Effector CD8-positive, alpha-beta T cell (primary cell): ENCODE data around the gene CCDC112.
A peak's percentile ranks its signal among the peaks of the same experiment; 100 is the strongest.
"Not testable (repeated sequence)": the region's sequence is repeated elsewhere in the genome, so short reads cannot be mapped to it uniquely, and the experiment has no call there.

Experiments
- DNase-seq: peaks from one replicate; lab custom pipeline; 2025; lab: John Stamatoyannopoulos, UW

CCDC112 gene

DNA sequence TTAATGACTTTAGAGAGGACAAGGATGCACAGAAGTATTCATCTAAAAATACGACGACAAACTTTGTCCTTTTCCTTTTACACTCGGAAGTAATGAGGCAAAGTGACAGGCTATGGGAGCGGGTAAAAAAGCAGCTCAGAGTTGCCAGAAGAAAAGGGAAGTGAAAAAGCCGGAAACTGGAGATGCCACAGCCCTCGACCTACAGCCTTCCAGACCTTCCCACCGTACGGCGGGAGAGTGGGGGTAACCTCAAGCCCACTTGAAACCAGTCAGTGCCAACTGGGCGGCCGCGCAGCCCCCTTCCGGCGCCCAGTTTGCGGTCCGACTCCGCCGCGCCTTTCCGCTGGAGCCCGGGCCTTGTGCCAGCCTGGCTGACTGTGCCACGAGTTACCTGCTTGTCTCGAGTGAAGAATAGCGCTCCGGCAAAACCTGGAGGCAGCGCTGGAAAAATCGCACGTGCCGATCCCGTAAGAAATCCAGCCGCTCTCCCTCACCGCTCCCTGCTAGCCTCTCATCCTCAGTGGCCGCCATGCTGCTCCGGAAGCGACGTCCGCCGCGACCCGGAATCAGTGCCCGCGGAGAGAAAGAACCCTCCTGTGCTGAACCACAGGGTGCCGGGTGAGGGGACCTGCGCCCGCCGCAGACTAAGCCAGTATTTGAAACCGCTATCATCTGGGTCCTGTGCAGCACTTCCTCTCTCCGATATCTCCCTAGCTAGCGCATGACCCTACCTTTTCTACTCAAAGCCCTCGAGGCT is 34.0 kb downstream of the CCDC112 start, which contains the start of gene PGGT1B:
Gene PGGT1B, minus strand, starts transcription at position 557 of the 757 bp plus-strand sequence. Its CDS starts 26 bp downstream, at position 531.
- DNase-seq = peak; percentile 40

DNA sequence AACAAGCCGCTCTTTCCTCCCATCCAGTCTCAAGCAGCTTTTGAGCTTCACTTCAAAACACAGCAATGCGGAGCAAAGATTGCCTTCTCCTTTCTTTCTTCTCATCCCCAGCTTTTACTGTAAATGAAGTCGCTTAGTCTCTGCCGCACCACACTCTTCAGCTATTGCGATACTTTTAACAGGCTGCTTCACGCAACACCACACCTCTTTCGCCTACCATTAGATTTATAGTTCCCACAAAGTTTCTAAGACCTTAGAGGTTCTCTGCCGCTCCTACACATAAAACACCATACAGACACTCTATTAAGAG is 34.5 kb downstream of the CCDC112 start:
- no peak for DNase-seq

DNA sequence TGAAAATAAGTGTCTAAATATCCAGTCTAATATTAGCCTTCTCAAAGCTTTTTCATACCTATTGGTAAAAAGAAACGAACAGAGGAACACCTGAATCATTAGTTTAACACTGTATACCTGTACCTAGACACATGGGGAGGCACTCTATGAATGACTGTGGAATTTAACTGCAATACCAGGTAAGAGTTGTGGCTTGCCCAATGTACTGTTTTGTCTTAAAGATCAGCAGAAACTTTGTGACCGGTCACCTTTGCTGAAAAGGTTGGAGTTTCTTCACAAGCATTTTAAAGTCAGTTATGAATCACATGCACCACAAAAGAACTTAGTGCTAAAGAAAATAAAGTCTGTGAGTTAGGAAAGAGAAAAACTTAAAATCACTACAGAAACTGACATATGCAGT is 36.2 kb downstream of the CCDC112 start:
- no peak for DNase-seq

DNA sequence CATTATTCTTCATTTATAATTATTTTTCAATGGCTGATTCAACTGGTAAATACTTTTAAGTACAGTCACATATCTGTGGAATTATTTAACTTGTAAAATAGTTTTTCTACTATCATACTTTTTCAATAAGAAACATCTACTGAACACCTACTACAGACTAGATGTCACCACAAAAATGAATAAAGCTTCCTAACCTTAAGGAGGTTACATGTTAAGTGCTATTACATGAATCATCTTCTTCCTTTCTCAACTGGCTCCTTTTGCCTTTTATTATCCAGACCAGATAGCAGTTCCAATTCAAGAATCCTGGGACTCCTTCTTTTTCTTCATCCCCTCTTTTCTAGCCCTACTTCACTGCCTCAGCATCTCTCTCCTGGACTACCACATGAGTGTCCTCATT is 38.5 kb downstream of the CCDC112 start:
- DNase-seq = no peak

DNA sequence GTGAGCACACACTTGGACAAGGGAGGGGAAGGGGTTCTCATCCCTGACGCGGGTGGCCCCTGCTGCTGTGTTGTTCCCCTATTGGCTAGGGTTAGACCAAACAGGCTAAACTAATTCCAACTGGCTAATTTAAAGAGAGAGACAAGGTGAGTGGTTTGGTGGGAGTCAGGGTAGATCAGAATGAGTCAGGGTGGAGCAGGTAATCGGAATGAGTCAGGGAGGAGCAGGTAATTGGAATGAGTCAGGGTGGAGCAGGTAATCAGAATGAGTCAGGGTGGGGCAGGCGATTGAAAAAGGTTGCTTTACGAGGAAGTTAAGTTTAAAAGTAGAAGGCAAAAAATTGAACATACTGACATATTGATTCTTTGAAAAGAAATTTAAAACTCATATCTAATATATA is 47.1 kb downstream of the CCDC112 start:
- not testable (repeated sequence) for DNase-seq

DNA sequence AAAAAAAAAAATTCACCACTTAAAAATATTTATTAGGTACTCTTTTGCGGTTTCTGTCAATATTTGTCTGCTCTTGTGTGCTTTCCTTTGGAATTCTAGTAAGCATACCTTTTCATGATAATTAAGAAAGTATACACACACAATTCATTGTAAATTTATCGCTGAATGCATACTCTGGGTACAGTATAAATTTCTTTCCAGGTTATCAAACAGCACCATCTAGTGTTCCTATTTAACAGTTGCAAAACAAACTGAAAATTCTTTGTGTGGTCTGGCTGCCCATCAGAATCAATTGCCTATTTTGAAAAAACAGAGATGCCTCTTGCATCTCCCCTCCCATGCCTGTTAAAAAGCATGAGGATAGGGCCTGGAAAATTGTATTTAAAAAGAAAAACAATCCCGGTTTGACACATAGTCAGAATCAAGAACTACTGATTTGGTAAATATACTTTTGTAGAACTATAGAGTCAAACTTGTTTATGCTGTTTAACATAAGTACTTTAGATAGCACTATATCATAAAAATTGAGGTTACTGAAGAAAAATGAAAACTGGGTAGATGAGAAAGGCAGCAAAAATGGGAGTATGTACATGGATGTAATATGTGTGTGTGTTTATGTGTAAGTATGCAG is 50.0 kb downstream of the CCDC112 start:
- DNase-seq = no peak

DNA sequence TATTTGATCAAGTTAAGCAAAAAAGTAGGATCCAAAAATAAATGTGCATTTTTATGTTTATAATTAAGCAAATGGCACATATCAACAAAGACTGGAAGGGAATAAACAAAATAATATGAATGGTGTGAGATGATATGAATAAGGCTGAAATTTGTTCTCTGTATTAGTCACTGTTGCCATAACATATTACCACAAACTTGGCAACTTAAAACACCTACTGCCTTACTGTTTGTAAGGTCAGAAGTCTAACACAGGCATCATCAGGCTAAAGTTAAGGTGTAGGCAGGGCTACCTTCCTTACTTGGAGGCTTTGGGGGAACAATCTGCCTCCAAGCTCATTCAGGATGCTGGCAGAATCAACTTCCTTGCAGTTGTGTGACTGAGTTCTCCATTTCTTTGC is 53.0 kb downstream of the CCDC112 start:
- no peak for DNase-seq

DNA sequence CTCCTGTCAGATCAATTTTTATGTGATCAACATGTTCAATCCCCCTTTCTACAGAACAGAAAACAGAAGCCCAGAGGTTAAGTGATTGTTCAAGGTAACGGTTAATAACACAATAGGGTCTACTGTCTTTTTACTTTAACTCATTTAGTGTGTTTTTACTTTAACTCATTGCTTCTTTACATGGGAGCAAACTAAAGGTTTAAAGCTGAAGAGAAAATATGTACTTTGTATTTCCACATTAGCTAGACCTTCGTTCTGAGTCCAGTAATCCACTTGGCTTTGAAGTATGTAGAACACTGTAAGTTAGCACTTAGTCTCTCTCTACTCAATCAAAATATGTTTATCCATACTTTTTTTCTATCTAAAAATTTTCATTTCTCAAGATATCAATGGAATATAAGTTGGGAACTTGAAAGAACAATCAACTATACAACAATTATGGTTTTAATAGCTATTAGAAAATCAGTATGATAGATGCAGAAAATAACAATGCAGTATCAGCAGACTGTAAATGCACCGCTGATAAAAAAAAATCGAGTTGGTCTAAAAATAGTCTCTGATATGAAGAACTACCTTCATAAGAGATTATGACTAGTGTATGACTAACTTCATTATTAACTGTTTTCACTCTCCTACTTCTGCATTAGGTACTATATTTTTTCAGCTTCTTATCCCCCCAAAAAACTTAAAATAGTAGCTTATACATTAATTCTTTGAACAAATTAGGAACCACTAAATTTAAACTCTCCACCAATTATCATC is 54.4 kb downstream of the CCDC112 start:
- no peak for DNase-seq

DNA sequence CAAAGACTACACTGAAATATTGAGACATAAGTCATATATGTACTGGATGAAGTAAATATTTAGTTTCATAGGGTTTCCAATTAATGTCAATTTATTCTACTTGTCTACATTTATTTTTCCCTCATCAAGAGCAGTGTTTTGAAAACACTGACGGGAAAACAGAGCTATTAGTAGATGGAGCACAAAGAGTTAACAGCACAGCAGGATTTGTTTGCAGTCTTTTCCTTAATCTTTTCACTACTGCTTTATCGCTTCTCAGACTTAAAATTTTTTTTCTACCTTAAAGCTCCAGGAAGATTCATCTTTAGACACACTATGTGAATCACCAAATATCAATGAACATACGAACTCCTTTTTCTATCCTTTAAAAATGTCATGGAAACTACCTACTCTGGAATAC is 59.4 kb downstream of the CCDC112 start:
- DNase-seq = no peak

DNA sequence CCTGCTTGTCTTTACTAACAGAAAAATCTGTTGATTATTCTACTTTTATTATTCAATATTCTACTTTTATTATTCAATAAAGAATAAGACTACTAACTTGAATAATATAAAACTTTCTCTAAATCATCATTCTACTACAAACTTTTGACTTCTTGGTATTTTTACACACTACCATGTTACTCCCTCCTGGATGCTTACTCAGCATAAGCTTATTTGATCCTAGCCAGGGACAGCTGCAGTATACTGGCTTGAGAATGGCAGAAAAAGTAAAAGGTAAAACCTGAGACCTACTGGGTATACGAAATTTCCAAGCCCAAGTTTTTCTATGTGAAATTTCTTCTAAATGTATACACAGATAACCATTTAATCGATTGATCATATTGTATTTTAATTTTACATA is 59.9 kb downstream of the CCDC112 start:
- DNase-seq = no peak

DNA sequence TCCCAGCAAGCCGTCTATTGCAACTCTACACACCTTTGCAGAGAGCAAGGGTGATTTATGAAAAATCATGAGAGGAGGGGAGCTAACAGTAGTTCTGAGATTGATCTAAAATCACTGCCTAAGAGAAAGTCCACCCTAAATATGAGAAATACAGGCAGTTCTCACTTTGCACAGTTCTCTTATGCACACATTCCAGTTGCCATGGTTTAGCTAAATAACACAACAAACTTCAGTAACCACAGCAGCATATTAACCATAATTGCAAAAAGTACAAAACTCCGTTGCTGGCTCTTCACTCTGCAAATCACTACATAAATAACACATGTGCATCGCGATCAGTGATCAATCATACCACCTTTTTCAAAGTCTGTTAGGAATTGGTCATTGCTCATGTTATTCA is 64.9 kb downstream of the CCDC112 start:
- DNase-seq = no peak

DNA sequence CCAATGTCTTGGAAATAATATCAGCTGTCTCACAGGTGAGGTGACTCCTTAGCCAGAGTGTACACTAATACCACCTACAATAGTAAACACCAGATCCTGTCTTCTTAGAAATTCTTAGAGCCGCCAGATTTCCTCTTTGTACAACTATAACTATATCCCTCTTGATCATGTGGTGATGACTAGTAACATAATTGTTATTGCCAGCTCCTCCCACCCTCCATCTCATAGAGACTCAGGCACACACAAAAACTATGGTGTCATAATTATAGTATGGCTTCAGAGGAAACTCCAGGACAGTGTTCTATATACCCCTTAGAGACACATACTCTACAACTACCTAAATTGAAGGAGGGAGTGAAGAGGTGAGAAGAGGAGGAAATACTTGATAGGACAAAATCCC is 66.8 kb downstream of the CCDC112 start:
- no peak for DNase-seq

DNA sequence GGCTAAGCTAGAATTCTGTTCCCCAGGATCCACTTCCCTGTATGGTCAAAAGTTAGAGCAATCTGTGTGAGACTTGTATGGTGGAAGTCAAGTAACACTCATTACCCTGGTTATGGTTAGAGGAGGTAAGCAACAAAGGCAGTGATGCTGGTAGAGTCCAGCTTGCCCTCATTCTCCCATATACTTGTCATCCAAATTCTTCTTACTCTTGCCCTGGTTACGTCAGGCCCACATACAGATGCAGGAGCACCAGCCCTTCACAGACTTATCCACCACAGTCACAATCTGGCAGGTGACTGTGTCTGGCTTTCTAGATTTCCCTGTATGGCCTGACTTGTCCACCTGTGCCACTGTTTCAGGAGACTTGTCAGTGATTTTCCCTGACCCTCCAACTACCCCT is 69.2 kb downstream of the CCDC112 start:
- DNase-seq = no peak
